HepG2 (cell line): ENCODE measurements around the gene MPZL3. TPM values are rescaled to one million over a fixed set of nuclear protein-coding genes. Genes with fewer than 3 reads are reported as not detected.

Source experiments
- ATF7 ChIP-seq, 2 experiments: fragments of 450-650 bp in 1 of 2; sonication (generic) in 1 of 2; formaldehyde crosslinking in 1 of 2; IDR thresholded peaks; 2 replicates each; pipeline versions ENCODE4 v1.4.0 to v1.6.1; 2016 to 2020; ENCODE audit warnings: antibody characterized with exemption in 1 of 2, mild to moderate bottlenecking in 1 of 2, missing genetic modification reagents in 1 of 2
- DNMT3B ChIP-seq: conservative IDR thresholded peaks from 2 replicates; pipeline ENCODE4 v1.6.1; 2016; ENCODE audit warnings: missing biosample characterization, control low read depth
- HMGA1 ChIP-seq: sonication (generic); formaldehyde crosslinking; conservative IDR thresholded peaks from 2 replicates; pipeline ENCODE4 v1.4.0; 2020; ENCODE audit warnings: missing genetic modification reagents
- KMT2A ChIP-seq: sonication (generic); formaldehyde crosslinking; IDR thresholded peaks from 2 replicates; pipeline ENCODE4 v1.4.0; 2020; ENCODE audit warnings: missing genetic modification reagents
- MBD4 ChIP-seq: IDR thresholded peaks from 2 replicates; pipeline ENCODE4 v1.6.1; 2012; ENCODE audit warnings: low read length, inconsistent platforms, borderline replicate concordance
- NR2F6 ChIP-seq, 2 experiments: IDR thresholded peaks; 2 replicates each; pipeline ENCODE4 v1.6.1; 2016; ENCODE audit warnings: antibody characterized with exemption in 1 of 2, mild to moderate bottlenecking in 1 of 2
- RNF2 ChIP-seq: fragments of 450-650 bp; conservative IDR thresholded peaks from 2 replicates; pipeline ENCODE4 v1.6.1; 2016; ENCODE audit warnings: low read depth
- SNRNP70 ChIP-seq: fragments of 200-400 bp; formaldehyde crosslinking; IDR thresholded peaks from 2 replicates; pipeline ENCODE4 v1.6.1; 2017; ENCODE audit warnings: mild to moderate bottlenecking, low read depth, low read length, moderate library complexity
- SPEN ChIP-seq: sonication (generic); formaldehyde crosslinking; IDR thresholded peaks from 2 replicates; pipeline ENCODE4 v1.5.1; 2020; ENCODE audit warnings: low read depth, mild to moderate bottlenecking, missing genetic modification reagents
- ZFP90 ChIP-seq: sonication (generic); formaldehyde crosslinking; IDR thresholded peaks from 2 replicates; pipeline ENCODE4 v1.8.0; 2022; ENCODE audit warnings: missing genetic modification reagents, mild to moderate bottlenecking, inconsistent platforms, borderline replicate concordance
- ZNF33A ChIP-seq: sonication (generic); formaldehyde crosslinking; IDR thresholded peaks from 2 replicates; pipeline ENCODE4 v1.5.1; 2020; ENCODE audit warnings: missing genetic modification reagents, mild to moderate bottlenecking, moderate library complexity, borderline replicate concordance
- ZNF572 ChIP-seq: sonication (generic); formaldehyde crosslinking; IDR thresholded peaks from 2 replicates; pipeline ENCODE4 v1.5.1; 2020; ENCODE audit warnings: mild to moderate bottlenecking, missing genetic modification reagents
- ZNF652 ChIP-seq: IDR thresholded peaks from 2 replicates; pipeline ENCODE4 v1.6.1; 2016; ENCODE audit warnings: low read depth, borderline replicate concordance
- polyA plus RNA-seq, 8 experiments: library from polyadenylated mRNA; depleted of rRNA in 3 of 8; stranded (reverse) in 7 of 8; unstranded in 1 of 8; fragments of >200 nt; fragmentation: Illumina TruSeq in 4 of 8; extraction: Trizol in 4 of 8; gene quantifications; 2 replicates each; pipeline versions ENCODE4 v1.2.1 to v1.2.3, GENCODE V29; 2011 to 2016; ENCODE audit warnings: low read depth in 4 of 8, missing spikeins in 1 of 8, mixed read lengths in 1 of 8; ENCODE audit not compliant: insufficient read depth in 1 of 8
- total RNA-seq, 5 experiments: library from RNA; depleted of rRNA; stranded (reverse); fragments of >200 nt; fragmentation: Illumina TruSeq; extraction: Trizol; gene quantifications; 2 replicates each; pipeline ENCODE4 v1.2.3, GENCODE V29; 2016; ENCODE audit warnings: low read depth in 1 of 5
- TF ChIP-seq, protein P1 (sequence below): sonication (generic); formaldehyde crosslinking; IDR thresholded peaks from 2 replicates; pipeline ENCODE4 v1.5.1; 2020; ENCODE audit warnings: missing genetic modification reagents, mild to moderate bottlenecking, borderline replicate concordance
- TF ChIP-seq, protein P2 (sequence below): conservative IDR thresholded peaks from 2 replicates; pipeline ENCODE4 v1.6.1; 2018; ENCODE audit warnings: missing genetic modification reagents
- TF ChIP-seq, protein P3 (sequence below): sonication (generic); formaldehyde crosslinking; IDR thresholded peaks from 2 replicates; pipeline ENCODE4 v1.4.0; 2020; ENCODE audit warnings: missing genetic modification reagents
- TF ChIP-seq, protein P4 (sequence below): sonication (generic); formaldehyde crosslinking; IDR thresholded peaks from 2 replicates; pipeline ENCODE4 v1.4.0; 2020; ENCODE audit warnings: missing genetic modification reagents
- TF ChIP-seq, protein P5 (sequence below): sonication (generic); formaldehyde crosslinking; IDR thresholded peaks from 2 replicates; pipeline ENCODE4 v1.8.0; 2022; ENCODE audit warnings: mild to moderate bottlenecking, missing genetic modification reagents, moderate library complexity

The MPZL3 gene
- total and polyA plus RNA-seq, 2 of the 13 experiments (the other 11 are each of a cell fraction or from before 2014, with no cell fraction given) = 5.3 to 9.3 TPM

DNA sequence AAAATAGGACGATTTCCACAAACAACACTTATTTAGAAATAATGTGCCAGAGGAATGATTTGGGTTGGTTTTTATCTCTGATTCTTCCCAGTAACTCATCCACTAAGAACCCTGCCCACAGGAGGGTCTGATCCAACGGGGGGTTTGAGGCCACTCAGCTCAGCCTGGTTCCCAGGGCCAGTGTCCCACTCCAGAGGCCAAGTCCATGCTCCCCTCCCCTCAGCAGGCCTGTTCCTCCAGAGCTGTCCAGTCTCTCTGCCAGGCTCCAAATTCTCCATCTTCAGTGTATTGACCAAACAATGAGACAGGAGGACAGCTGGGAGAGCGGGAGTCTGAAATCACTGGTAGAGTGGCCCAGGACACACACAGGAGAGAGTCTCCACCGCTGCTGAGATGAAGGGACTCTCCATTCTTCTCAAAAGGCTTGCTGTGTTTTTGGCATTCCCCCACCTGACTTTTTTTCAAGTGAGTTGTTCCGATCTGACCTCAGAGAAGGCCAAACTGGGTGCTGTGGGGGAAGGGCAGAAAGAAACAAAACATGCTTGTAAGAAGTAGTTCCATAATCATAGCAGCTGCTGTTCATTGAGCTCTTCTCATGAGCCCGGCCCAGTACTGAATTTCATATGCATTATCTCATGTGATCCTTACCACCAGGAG lies 58.1 kb downstream of the MPZL3 start (continued):
- TF ChIP-seq, protein P1, sequence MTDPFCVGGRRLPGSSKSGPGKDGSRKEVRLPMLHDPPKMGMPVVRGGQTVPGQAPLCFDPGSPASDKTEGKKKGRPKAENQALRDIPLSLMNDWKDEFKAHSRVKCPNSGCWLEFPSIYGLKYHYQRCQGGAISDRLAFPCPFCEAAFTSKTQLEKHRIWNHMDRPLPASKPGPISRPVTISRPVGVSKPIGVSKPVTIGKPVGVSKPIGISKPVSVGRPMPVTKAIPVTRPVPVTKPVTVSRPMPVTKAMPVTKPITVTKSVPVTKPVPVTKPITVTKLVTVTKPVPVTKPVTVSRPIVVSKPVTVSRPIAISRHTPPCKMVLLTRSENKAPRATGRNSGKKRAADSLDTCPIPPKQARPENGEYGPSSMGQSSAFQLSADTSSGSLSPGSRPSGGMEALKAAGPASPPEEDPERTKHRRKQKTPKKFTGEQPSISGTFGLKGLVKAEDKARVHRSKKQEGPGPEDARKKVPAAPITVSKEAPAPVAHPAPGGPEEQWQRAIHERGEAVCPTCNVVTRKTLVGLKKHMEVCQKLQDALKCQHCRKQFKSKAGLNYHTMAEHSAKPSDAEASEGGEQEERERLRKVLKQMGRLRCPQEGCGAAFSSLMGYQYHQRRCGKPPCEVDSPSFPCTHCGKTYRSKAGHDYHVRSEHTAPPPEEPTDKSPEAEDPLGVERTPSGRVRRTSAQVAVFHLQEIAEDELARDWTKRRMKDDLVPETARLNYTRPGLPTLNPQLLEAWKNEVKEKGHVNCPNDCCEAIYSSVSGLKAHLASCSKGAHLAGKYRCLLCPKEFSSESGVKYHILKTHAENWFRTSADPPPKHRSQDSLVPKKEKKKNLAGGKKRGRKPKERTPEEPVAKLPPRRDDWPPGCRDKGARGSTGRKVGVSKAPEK (CRISPR knock-in tag) = no peak
- TF ChIP-seq, protein P2, sequence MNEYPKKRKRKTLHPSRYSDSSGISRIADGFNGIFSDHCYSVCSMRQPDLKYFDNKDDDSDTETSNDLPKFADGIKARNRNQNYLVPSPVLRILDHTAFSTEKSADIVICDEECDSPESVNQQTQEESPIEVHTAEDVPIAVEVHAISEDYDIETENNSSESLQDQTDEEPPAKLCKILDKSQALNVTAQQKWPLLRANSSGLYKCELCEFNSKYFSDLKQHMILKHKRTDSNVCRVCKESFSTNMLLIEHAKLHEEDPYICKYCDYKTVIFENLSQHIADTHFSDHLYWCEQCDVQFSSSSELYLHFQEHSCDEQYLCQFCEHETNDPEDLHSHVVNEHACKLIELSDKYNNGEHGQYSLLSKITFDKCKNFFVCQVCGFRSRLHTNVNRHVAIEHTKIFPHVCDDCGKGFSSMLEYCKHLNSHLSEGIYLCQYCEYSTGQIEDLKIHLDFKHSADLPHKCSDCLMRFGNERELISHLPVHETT (CRISPR knock-in tag) = no peak
- TF ChIP-seq KMT2A (CRISPR knock-in tag) = no peak
- no peak for TF ChIP-seq ZNF652 (CRISPR knock-in tag)
- no peak for TF ChIP-seq HMGA1 (CRISPR knock-in tag)
- TF ChIP-seq, protein P3, sequence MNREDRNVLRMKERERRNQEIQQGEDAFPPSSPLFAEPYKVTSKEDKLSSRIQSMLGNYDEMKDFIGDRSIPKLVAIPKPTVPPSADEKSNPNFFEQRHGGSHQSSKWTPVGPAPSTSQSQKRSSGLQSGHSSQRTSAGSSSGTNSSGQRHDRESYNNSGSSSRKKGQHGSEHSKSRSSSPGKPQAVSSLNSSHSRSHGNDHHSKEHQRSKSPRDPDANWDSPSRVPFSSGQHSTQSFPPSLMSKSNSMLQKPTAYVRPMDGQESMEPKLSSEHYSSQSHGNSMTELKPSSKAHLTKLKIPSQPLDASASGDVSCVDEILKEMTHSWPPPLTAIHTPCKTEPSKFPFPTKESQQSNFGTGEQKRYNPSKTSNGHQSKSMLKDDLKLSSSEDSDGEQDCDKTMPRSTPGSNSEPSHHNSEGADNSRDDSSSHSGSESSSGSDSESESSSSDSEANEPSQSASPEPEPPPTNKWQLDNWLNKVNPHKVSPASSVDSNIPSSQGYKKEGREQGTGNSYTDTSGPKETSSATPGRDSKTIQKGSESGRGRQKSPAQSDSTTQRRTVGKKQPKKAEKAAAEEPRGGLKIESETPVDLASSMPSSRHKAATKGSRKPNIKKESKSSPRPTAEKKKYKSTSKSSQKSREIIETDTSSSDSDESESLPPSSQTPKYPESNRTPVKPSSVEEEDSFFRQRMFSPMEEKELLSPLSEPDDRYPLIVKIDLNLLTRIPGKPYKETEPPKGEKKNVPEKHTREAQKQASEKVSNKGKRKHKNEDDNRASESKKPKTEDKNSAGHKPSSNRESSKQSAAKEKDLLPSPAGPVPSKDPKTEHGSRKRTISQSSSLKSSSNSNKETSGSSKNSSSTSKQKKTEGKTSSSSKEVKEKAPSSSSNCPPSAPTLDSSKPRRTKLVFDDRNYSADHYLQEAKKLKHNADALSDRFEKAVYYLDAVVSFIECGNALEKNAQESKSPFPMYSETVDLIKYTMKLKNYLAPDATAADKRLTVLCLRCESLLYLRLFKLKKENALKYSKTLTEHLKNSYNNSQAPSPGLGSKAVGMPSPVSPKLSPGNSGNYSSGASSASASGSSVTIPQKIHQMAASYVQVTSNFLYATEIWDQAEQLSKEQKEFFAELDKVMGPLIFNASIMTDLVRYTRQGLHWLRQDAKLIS = 0 out of 2 replicates have a peak, but pooled peaks have one; percentile 29
- TF ChIP-seq ZNF572 = no peak
- no peak for TF ChIP-seq NR2F6 (IDR thresholded peaks at IDR 0.05)
- 0 out of 2 replicates have a peak, but pooled peaks have one; percentile 13 for TF ChIP-seq NR2F6 (CRISPR knock-in tag; IDR thresholded peaks at IDR 0.05)
- no peak for TF ChIP-seq ATF7 (IDR thresholded peaks at IDR 0.05)
- no peak for TF ChIP-seq ATF7 (CRISPR knock-in tag; IDR thresholded peaks at IDR 0.05)
- TF ChIP-seq DNMT3B (CRISPR knock-in tag) = no peak
- no peak for TF ChIP-seq ZNF33A (CRISPR knock-in tag)
- TF ChIP-seq, protein P4, sequence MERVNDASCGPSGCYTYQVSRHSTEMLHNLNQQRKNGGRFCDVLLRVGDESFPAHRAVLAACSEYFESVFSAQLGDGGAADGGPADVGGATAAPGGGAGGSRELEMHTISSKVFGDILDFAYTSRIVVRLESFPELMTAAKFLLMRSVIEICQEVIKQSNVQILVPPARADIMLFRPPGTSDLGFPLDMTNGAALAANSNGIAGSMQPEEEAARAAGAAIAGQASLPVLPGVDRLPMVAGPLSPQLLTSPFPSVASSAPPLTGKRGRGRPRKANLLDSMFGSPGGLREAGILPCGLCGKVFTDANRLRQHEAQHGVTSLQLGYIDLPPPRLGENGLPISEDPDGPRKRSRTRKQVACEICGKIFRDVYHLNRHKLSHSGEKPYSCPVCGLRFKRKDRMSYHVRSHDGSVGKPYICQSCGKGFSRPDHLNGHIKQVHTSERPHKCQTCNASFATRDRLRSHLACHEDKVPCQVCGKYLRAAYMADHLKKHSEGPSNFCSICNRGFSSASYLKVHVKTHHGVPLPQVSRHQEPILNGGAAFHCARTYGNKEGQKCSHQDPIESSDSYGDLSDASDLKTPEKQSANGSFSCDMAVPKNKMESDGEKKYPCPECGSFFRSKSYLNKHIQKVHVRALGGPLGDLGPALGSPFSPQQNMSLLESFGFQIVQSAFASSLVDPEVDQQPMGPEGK (CRISPR knock-in tag) = peak; percentile 16; the same call in 1 of the 2 replicates
- no peak for TF ChIP-seq RNF2
- no peak for TF ChIP-seq SPEN (CRISPR knock-in tag)
- TF ChIP-seq ZFP90 (CRISPR knock-in tag) = no peak
- TF ChIP-seq, protein P5, sequence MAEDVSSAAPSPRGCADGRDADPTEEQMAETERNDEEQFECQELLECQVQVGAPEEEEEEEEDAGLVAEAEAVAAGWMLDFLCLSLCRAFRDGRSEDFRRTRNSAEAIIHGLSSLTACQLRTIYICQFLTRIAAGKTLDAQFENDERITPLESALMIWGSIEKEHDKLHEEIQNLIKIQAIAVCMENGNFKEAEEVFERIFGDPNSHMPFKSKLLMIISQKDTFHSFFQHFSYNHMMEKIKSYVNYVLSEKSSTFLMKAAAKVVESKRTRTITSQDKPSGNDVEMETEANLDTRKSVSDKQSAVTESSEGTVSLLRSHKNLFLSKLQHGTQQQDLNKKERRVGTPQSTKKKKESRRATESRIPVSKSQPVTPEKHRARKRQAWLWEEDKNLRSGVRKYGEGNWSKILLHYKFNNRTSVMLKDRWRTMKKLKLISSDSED (CRISPR knock-in tag) = no peak
- TF ChIP-seq SNRNP70 = no peak
- no peak for TF ChIP-seq MBD4
